Osteocyte (in vitro differentiated cells): ENCODE data around the gene CFAP100. TPM values are rescaled to one million over a fixed set of nuclear protein-coding genes. Genes with fewer than 3 reads are reported as not detected.

Experiments
- DNase-seq: peaks from one replicate; pipeline ENCODE4 v3.0.0; 2021; ENCODE audit warnings: mixed read lengths; ENCODE audit not compliant: unreplicated experiment; ENCODE audit errors: extremely low spot score
- H3K27ac Mint-ChIP-seq: one replicate; pipeline ENCODE4 v1.8.0; 2021; ENCODE audit warnings: mild to moderate bottlenecking, mixed read lengths; ENCODE audit not compliant: unreplicated experiment
- H3K27me3 Mint-ChIP-seq: one replicate; pipeline ENCODE4 v1.8.0; 2021; ENCODE audit warnings: mixed read lengths; ENCODE audit not compliant: unreplicated experiment
- H3K36me3 Mint-ChIP-seq: one replicate; pipeline ENCODE4 v1.8.0; 2021; ENCODE audit warnings: mixed read lengths; ENCODE audit not compliant: unreplicated experiment
- H3K4me1 Mint-ChIP-seq: one replicate; pipeline ENCODE4 v1.8.0; 2021; ENCODE audit warnings: mixed read lengths; ENCODE audit not compliant: unreplicated experiment
- H3K4me3 Mint-ChIP-seq: one replicate; pipeline ENCODE4 v1.8.0; 2021; ENCODE audit warnings: mild to moderate bottlenecking, moderate library complexity, mixed read lengths; ENCODE audit not compliant: unreplicated experiment
- H3K9me3 Mint-ChIP-seq: one replicate; pipeline ENCODE4 v1.8.0; 2021; ENCODE audit warnings: mixed read lengths; ENCODE audit not compliant: unreplicated experiment
- CTCF ChIP-seq: fragments of 200-600 bp; sonication (generic); IDR thresholded peaks from 2 replicates; pipeline ENCODE4 v1.5.0; 2021; ENCODE audit warnings: antibody characterized with exemption, mild to moderate bottlenecking, moderate library complexity
- total RNA-seq: library from RNA; stranded (reverse); gene quantifications from 2 replicates; pipeline ENCODE4 v1.2.1, GENCODE V29; 2021

The CFAP100 gene
- total RNA-seq, 1 donor from 2014 or later = not detected

- H3K9me3 Mint-ChIP-seq = no peaks in the 10 kb centered on the region
Observed at GRCh38 chr3:126442094-126442855, 47.6 kb downstream of the CFAP100 start.

GRCh38 chr3:126442856-126443242, 48.1 kb downstream of the CFAP100 start:
- peak; percentile 53 for DNase-seq
- H3K4me3 Mint-ChIP-seq = no peak overlapping the region
- no peaks in the 10 kb centered on the region for H3K9me3 Mint-ChIP-seq
- no peak for TF ChIP-seq CTCF
- no peak overlapping the region for H3K27ac Mint-ChIP-seq
- peaks cover 5% of the 10 kb centered on the region for H3K4me1 Mint-ChIP-seq
- H3K36me3 Mint-ChIP-seq = peaks cover 7% of the 10 kb centered on the region
- no peaks in the 10 kb centered on the region for H3K27me3 Mint-ChIP-seq

More at GRCh38 chr3:126442094-126442855, 47.6 kb downstream of the CFAP100 start:
- Mint-ChIP-seq H3K4me1 (peaks cover 5% of the 10 kb centered on the region), H3K36me3 (peaks cover 9% of the 10 kb centered on the region), H3K4me3 (no peak overlapping the region), H3K27me3 (no peaks in the 10 kb centered on the region), H3K27ac (no peak overlapping the region)
- no peak for TF ChIP-seq CTCF
- peak; percentile 48 for DNase-seq

GRCh38 chr3:126445506-126445905, 50.8 kb downstream of the CFAP100 start:
- Mint-ChIP-seq H3K4me1 (peaks cover 3% of the 10 kb centered on the region), H3K27me3 (no peaks in the 10 kb centered on the region), H3K9me3 (no peaks in the 10 kb centered on the region), H3K27ac (no peak overlapping the region), H3K36me3 (peaks cover 13% of the 10 kb centered on the region), H3K4me3 (no peak overlapping the region)
- DNase-seq = peak; percentile 69
- no peak for TF ChIP-seq CTCF

GRCh38 chr3:126446301-126446700, 51.6 kb downstream of the CFAP100 start:
- H3K9me3 Mint-ChIP-seq = no peaks in the 10 kb centered on the region
- H3K27me3 Mint-ChIP-seq = no peaks in the 10 kb centered on the region
- H3K4me3 Mint-ChIP-seq = no peak overlapping the region
- peak; percentile 82 for DNase-seq
- H3K4me1 Mint-ChIP-seq = peaks cover 3% of the 10 kb centered on the region
- no peak for TF ChIP-seq CTCF
- peaks cover 16% of the 10 kb centered on the region for H3K36me3 Mint-ChIP-seq
- no peak overlapping the region for H3K27ac Mint-ChIP-seq

- TF ChIP-seq CTCF = no peak
- no peak for DNase-seq
- Mint-ChIP-seq H3K27me3 (no peaks in the 10 kb centered on the region), H3K4me1 (peaks cover 3% of the 10 kb centered on the region), H3K9me3 (no peaks in the 10 kb centered on the region), H3K4me3 (no peak overlapping the region), H3K36me3 (peaks cover 19% of the 10 kb centered on the region), H3K27ac (peak overlapping the region; percentile 18)
Observed at GRCh38 chr3:126446791-126447190, 52.1 kb downstream of the CFAP100 start.
